HG03196 (cell line): Measurements from ENCODE around the gene CENPP.

Experiments
- ATAC-seq: cut with Tn5 transposase; IDR thresholded peaks from one replicate; pipeline ENCODE4 v1.9.1; 2021; ENCODE audit not compliant: unreplicated experiment

CENPP gene

GRCh38 chr9:92325269-92325990 is at the start of gene CENPP, which contains the start of gene NOL8:
TSS of gene CENPP (plus strand) at chr9:92325953.
TSS of gene NOL8 (minus strand) at chr9:92325350. CDS start at chr9:92324161, 1,189 bp downstream.
- peak; percentile 89 for ATAC-seq

- ATAC-seq = no peak
These were observed 49.3 kb upstream of the CENPP start for GRCh38 chr9:92276331-92277032.

- ATAC-seq = no peak
These were observed 47.6 kb upstream of the CENPP start for GRCh38 chr9:92278110-92278509.

- no peak for ATAC-seq
These were observed 46.5 kb upstream of the CENPP start for GRCh38 chr9:92279302-92279701.

GRCh38 chr9:92289708-92290390 is 35.9 kb upstream of the CENPP start:
- ATAC-seq = no peak

GRCh38 chr9:92290785-92291429 is 34.8 kb upstream of the CENPP start:
- ATAC-seq = no peak

GRCh38 chr9:92291577-92291976 is 34.2 kb upstream of the CENPP start:
- no peak for ATAC-seq

- no peak for ATAC-seq
These were observed 33.2 kb upstream of the CENPP start for GRCh38 chr9:92292338-92293074.

- ATAC-seq = no peak
These were observed 32.7 kb upstream of the CENPP start for GRCh38 chr9:92293075-92293354.

GRCh38 chr9:92293452-92294296 is 32.1 kb upstream of the CENPP start, which contains the start of gene IARS1:
TSS of gene IARS1 (minus strand) at chr9:92293697. CDS start at chr9:92289419, 4,278 bp downstream.
- ATAC-seq = peak; percentile 89

- ATAC-seq = no peak
These were observed 31.5 kb upstream of the CENPP start for GRCh38 chr9:92294297-92294676.

- no peak for ATAC-seq
These were observed 30.4 kb upstream of the CENPP start for GRCh38 chr9:92295240-92295790.

GRCh38 chr9:92295827-92296258 is 29.9 kb upstream of the CENPP start:
- no peak for ATAC-seq

GRCh38 chr9:92297611-92298010 is 28.1 kb upstream of the CENPP start:
- no peak for ATAC-seq

GRCh38 chr9:92298036-92298435 is 27.7 kb upstream of the CENPP start:
- ATAC-seq = no peak

- ATAC-seq = no peak
These were observed 26.6 kb upstream of the CENPP start for GRCh38 chr9:92299116-92299515.

- no peak for ATAC-seq
These were observed 24.8 kb upstream of the CENPP start for GRCh38 chr9:92300936-92301335.

GRCh38 chr9:92308893-92309292 is 16.9 kb upstream of the CENPP start:
- ATAC-seq = no peak

- no peak for ATAC-seq
These were observed 15.2 kb upstream of the CENPP start for GRCh38 chr9:92310562-92310961.
